Mesothelial cell of epicardium (in vitro differentiated cells): Measurements from ENCODE around the gene CDH13. TPM values are rescaled to one million over a fixed set of nuclear protein-coding genes. Genes with fewer than 3 reads are reported as not detected.

ENCODE experiments used
- DNase-seq, 2 experiments: peaks; one replicate each; pipeline ENCODE4 v3.0.0; 2021; ENCODE audit warnings: low spot score in 2 of 2; ENCODE audit not compliant: unreplicated experiment in 2 of 2
- H3K27ac Mint-ChIP-seq: 2 replicates; pipeline ENCODE4 v1.8.0; 2021; ENCODE audit warnings: mixed read lengths
- H3K27me3 Mint-ChIP-seq: 2 replicates; pipeline ENCODE4 v1.8.0; 2021; ENCODE audit warnings: low read depth, mixed read lengths
- H3K36me3 Mint-ChIP-seq: 2 replicates; pipeline ENCODE4 v1.8.0; 2021; ENCODE audit warnings: mixed read lengths
- H3K4me1 Mint-ChIP-seq: 2 replicates; pipeline ENCODE4 v1.8.0; 2021; ENCODE audit warnings: mixed read lengths
- H3K4me3 Mint-ChIP-seq: 2 replicates; pipeline ENCODE4 v1.8.0; 2021; ENCODE audit warnings: mild to moderate bottlenecking, moderate library complexity, mixed read lengths
- H3K9me3 Mint-ChIP-seq: 2 replicates; pipeline ENCODE4 v1.8.0; 2021; ENCODE audit warnings: mixed read lengths
- total RNA-seq: library from RNA; stranded (reverse); gene quantifications from 3 replicates; pipeline ENCODE4 v1.2.1, GENCODE V29; 2021
- TF ChIP-seq, protein P1 (sequence below): fragments of 200-600 bp; sonication (generic); IDR thresholded peaks from one replicate; pipeline ENCODE4 v1.5.0; 2021; ENCODE audit warnings: antibody characterized with exemption; ENCODE audit not compliant: unreplicated experiment

Gene CDH13
- total RNA-seq, 1 donor from 2014 or later = 0.80 TPM

DNA sequence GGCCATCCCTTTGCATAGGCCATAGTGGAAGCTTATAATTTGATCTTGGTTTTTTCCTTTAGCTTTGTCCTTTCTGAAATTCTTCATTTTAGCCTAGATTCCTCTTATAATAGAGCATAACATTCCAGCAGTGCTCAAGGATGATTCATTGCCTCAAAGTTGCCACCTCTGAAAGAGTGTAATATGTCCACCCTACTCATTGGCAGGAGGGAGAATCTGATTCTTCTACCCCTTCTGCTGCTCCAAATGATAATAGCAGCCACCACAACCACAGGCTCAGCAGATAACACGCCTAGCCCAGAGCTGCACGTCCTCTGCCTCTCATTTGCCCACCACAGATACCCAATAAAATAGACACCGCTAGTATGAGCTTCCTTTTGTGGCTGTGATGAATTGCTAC lies 843.6 kb downstream of the CDH13 start:
- DNase-seq = no peak
- H3K27me3 Mint-ChIP-seq = peaks cover 24% of the 10 kb centered on the region
- H3K9me3 Mint-ChIP-seq = no peaks in the 10 kb centered on the region
- no peak overlapping the region for H3K27ac Mint-ChIP-seq
- TF ChIP-seq, protein P1, sequence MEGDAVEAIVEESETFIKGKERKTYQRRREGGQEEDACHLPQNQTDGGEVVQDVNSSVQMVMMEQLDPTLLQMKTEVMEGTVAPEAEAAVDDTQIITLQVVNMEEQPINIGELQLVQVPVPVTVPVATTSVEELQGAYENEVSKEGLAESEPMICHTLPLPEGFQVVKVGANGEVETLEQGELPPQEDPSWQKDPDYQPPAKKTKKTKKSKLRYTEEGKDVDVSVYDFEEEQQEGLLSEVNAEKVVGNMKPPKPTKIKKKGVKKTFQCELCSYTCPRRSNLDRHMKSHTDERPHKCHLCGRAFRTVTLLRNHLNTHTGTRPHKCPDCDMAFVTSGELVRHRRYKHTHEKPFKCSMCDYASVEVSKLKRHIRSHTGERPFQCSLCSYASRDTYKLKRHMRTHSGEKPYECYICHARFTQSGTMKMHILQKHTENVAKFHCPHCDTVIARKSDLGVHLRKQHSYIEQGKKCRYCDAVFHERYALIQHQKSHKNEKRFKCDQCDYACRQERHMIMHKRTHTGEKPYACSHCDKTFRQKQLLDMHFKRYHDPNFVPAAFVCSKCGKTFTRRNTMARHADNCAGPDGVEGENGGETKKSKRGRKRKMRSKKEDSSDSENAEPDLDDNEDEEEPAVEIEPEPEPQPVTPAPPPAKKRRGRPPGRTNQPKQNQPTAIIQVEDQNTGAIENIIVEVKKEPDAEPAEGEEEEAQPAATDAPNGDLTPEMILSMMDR = no peak
- H3K4me3 Mint-ChIP-seq = no peak overlapping the region
- no peaks in the 10 kb centered on the region for H3K4me1 Mint-ChIP-seq
- H3K36me3 Mint-ChIP-seq = no peaks in the 10 kb centered on the region

DNA sequence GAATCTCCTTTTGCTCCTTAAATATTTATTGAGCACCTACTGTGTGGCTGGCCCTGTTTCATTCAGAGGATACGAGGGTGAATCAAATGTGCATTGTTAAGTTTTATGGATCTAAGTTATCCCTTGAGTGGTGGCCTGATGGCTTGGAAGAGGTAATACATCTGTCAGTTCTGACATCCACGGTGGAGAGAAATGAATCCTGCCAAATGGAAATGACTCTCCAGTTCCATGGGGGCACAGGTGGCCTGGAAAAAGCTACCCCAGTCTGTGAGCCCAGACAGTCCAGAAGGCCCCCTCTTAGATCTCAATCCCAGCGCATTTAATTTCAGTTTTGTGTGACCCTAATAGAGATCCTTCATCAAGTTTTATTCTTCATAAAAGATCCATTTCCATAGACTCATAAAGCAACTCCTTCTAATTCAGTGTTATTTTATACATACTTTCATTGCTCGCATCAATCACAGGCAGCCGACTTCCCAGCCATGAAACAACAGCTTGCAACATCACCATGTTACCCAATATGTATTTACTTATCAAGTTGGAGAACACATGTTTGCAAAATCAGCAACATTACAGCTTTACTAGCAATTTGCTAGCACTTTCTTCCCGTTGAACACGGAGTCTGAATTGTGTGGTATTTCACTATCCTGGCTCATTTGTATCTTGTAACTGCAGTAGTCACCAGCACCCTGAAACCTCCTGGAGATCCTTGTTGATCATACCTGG lies 846.2 kb downstream of the CDH13 start:
- no peaks in the 10 kb centered on the region for H3K36me3 Mint-ChIP-seq
- no peak overlapping the region for H3K27ac Mint-ChIP-seq
- peaks cover 8% of the 10 kb centered on the region for H3K27me3 Mint-ChIP-seq
- no peak overlapping the region for H3K4me3 Mint-ChIP-seq
- no peak for DNase-seq
- TF ChIP-seq, protein P1 = no peak
- no peaks in the 10 kb centered on the region for H3K9me3 Mint-ChIP-seq
- no peaks in the 10 kb centered on the region for H3K4me1 Mint-ChIP-seq

DNA sequence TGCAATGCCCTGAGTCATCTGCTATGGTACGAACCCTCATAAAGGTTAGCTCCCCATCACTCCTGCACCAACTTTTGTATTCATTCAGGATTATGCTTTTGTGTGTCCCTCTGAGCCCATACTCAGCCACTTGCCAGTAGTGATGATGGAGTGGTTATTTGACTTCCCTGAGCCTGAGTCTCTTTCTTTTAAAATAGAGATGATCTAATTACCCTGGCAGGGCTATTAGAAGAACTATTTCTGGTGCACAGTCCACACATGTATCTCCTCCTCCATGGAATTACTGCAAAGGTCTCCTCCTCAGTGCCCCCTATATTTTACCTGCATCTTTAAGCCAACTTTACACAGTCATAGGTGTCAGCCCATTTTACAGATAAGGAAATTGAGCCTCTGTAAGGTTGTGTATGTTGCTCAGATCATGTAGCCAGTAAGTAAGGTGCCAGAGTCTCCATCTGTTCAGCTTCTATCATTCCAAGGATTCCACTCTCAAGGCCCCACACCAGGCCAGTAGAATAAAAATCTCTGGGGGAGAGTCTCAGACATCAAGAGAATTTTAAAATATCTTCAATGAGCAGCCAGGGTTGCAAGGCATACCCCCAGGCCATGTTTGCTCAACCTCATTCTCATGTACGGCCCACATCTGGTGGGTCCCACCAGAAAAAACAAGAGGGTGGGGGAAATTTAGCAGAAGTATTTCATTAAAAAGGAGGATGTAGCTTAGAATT lies 847.3 kb downstream of the CDH13 start:
- TF ChIP-seq, protein P1 = no peak
- Mint-ChIP-seq H3K9me3 (no peaks in the 10 kb centered on the region), H3K4me1 (no peaks in the 10 kb centered on the region), H3K27ac (no peak overlapping the region), H3K36me3 (no peaks in the 10 kb centered on the region), H3K27me3 (peaks cover 5% of the 10 kb centered on the region), H3K4me3 (no peak overlapping the region)
- DNase-seq = no peak

DNA sequence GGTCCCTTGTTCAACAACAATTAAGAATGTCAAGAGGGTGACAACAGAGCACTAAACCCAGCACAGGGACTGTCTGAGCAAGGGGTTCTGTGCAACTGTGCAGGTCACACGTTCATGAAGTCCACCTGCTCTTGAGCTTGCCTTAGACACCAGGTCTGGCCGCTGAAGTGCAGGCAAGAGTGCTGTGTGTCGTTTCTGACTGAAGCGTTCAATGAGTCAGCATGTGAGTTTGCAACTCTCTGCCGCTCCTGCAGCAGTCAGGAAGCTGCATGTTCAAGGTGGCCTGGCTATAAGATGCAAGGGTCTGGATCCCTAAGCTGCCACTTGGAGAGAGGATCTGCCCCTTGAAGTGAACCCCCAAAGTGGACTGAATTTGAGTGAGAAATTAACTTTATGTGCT lies 848.3 kb downstream of the CDH13 start:
- Mint-ChIP-seq H3K9me3 (no peaks in the 10 kb centered on the region), H3K27ac (no peak overlapping the region), H3K4me1 (no peaks in the 10 kb centered on the region), H3K4me3 (no peak overlapping the region), H3K36me3 (no peaks in the 10 kb centered on the region), H3K27me3 (peaks cover 5% of the 10 kb centered on the region)
- no peak for DNase-seq
- TF ChIP-seq, protein P1 = no peak

DNA sequence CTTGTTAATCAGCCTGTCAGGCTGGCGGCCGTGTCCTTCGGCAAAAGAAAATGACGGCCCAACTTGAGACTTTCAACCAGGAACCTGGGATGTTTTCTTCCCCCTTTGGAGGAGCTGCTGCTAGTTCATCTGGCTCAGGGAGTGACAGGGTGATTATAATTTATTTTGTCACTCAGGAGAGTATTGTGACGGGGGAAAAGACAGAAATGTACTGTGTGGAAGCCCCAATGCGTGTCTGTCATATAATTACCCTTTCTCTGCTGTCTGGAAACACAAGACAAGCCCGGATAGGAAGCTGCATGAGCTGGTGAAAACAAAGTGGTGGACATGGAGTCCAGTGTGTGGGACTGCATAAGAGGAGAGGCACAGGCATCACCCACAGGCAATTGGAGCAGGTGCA lies 854.8 kb downstream of the CDH13 start:
- peaks cover 7% of the 10 kb centered on the region for H3K27me3 Mint-ChIP-seq
- H3K9me3 Mint-ChIP-seq = no peaks in the 10 kb centered on the region
- no peaks in the 10 kb centered on the region for H3K36me3 Mint-ChIP-seq
- H3K4me1 Mint-ChIP-seq = no peaks in the 10 kb centered on the region
- TF ChIP-seq, protein P1 = no peak
- no peak overlapping the region for H3K4me3 Mint-ChIP-seq
- DNase-seq = no peak
- no peak overlapping the region for H3K27ac Mint-ChIP-seq
